Neural cell (in vitro differentiated cells): Measurements from ENCODE around the gene HHATL. TPM values are rescaled to one million over a fixed set of nuclear protein-coding genes. Genes with fewer than 3 reads are reported as not detected.

Source experiments
- H2AFZ ChIP-seq: fragments of 200-600, 300-800 bp; sonication (generic), shearing (Covaris generic); 2 replicates; pipeline ENCODE4 v1.6.0; 2014; ENCODE audit warnings: low read depth, mild to moderate bottlenecking, antibody characterized with exemption, low read length, moderate library complexity
- H3F3A ChIP-seq: fragments of 200-600 bp; shearing (Covaris generic); 2 replicates; pipeline ENCODE4 v1.6.1; 2016; ENCODE audit warnings: mild to moderate bottlenecking, moderate library complexity, mixed read lengths, antibody characterized with exemption, low read length; ENCODE audit not compliant: insufficient read depth, poor library complexity, severe bottlenecking
- H3K27ac ChIP-seq: fragments of 200-600, 300-800 bp; sonication (generic), shearing (Covaris generic); 2 replicates; pipeline ENCODE4 v1.5.1; 2014; ENCODE audit warnings: mild to moderate bottlenecking, low read length, moderate library complexity
- H3K27me3 ChIP-seq: fragments of 300-800, 200-600 bp; sonication (generic), shearing (Covaris generic); 2 replicates; pipeline ENCODE4 v1.6.0; 2014; ENCODE audit warnings: mild to moderate bottlenecking, low read depth, low read length, moderate library complexity; ENCODE audit not compliant: insufficient read depth
- H3K36me3 ChIP-seq: fragments of 300-800, 200-600 bp; sonication (generic), shearing (Covaris generic); 2 replicates; pipeline ENCODE4 v1.5.1; 2014; ENCODE audit warnings: mild to moderate bottlenecking, antibody characterized with exemption, low read length, moderate library complexity; ENCODE audit not compliant: insufficient read depth
- H3K4me2 ChIP-seq: fragments of 300-800, 200-600 bp; sonication (generic), shearing (Covaris generic); 2 replicates; pipeline ENCODE4 v1.6.0; 2014; ENCODE audit warnings: mild to moderate bottlenecking, low read length
- H3K4me3 ChIP-seq: fragments of 300-800, 200-600 bp; sonication (generic), shearing (Covaris generic); 2 replicates; pipeline ENCODE4 v1.5.1; 2014; ENCODE audit warnings: mild to moderate bottlenecking, low read length, moderate library complexity
- H3K79me2 ChIP-seq: fragments of 200-600 bp; shearing (Covaris generic); replicated peaks from 2 replicates; pipeline ENCODE4 v1.6.0; 2014; ENCODE audit warnings: mild to moderate bottlenecking, low read length, moderate library complexity; ENCODE audit not compliant: insufficient read depth
- H3K9ac ChIP-seq: fragments of 300-800, 200-600 bp; sonication (generic), shearing (Covaris generic); 2 replicates; pipeline ENCODE4 v1.6.1; 2016; ENCODE audit warnings: mild to moderate bottlenecking, low read length, mixed read lengths
- H3K9me2 ChIP-seq: fragments of 200-600 bp; shearing (Covaris generic); 2 replicates; pipeline ENCODE4 v1.6.1; 2016; ENCODE audit warnings: mild to moderate bottlenecking, low read length, mixed read lengths; ENCODE audit not compliant: insufficient read depth
- H3K9me3 ChIP-seq: fragments of 200-600, 300-800 bp; sonication (generic), shearing (Covaris generic); 2 replicates; pipeline ENCODE4 v1.6.1; 2016; ENCODE audit warnings: mild to moderate bottlenecking, mixed run types, low read length, moderate library complexity, mixed read lengths
- H4K20me1 ChIP-seq: fragments of 200-600 bp; shearing (Covaris generic); 2 replicates; pipeline ENCODE4 v1.6.1; 2016; ENCODE audit warnings: mild to moderate bottlenecking, mixed run types; ENCODE audit not compliant: insufficient read depth
- CTCF ChIP-seq: fragments of 450-650 bp; IDR thresholded peaks from 2 replicates; pipeline ENCODE4 v1.5.1; 2014; ENCODE audit warnings: antibody characterized with exemption, mild to moderate bottlenecking, moderate library complexity; ENCODE audit not compliant: poor library complexity, severe bottlenecking
- EP300 ChIP-seq: fragments of 450-650 bp; conservative IDR thresholded peaks from 2 replicates; pipeline ENCODE4 v1.6.1; 2014; ENCODE audit warnings: antibody characterized with exemption, mild to moderate bottlenecking, moderate library complexity; ENCODE audit not compliant: poor library complexity, severe bottlenecking
- EZH2 ChIP-seq: fragments of 200-600, 300-800 bp; shearing (Covaris generic), sonication (generic); IDR thresholded peaks from 2 replicates; pipeline ENCODE4 v1.6.1; 2014; ENCODE audit warnings: antibody characterized with exemption, low read length, borderline replicate concordance, mild to moderate bottlenecking; ENCODE audit not compliant: insufficient read depth, poor library complexity, severe bottlenecking
- MXI1 ChIP-seq: fragments of 450-650 bp; conservative IDR thresholded peaks from 2 replicates; pipeline ENCODE4 v1.6.1; 2014; ENCODE audit warnings: antibody characterized with exemption, mild to moderate bottlenecking; ENCODE audit not compliant: poor library complexity, severe bottlenecking
- POLR2AphosphoS5 ChIP-seq: IDR thresholded peaks from 2 replicates; pipeline ENCODE4 v1.6.1; 2012
- RAD21 ChIP-seq: fragments of 450-650 bp; conservative IDR thresholded peaks from 2 replicates; pipeline ENCODE4 v1.6.1; 2014; ENCODE audit warnings: antibody characterized with exemption, mild to moderate bottlenecking, moderate library complexity
- SMC3 ChIP-seq: fragments of 450-650 bp; conservative IDR thresholded peaks from 2 replicates; pipeline ENCODE4 v1.6.1; 2014; ENCODE audit warnings: antibody characterized with exemption, mild to moderate bottlenecking, moderate library complexity; ENCODE audit not compliant: poor library complexity
- TAF1 ChIP-seq: IDR thresholded peaks from 2 replicates; pipeline ENCODE4 v1.6.1; 2012; ENCODE audit warnings: low read depth
- polyA plus RNA-seq: library from polyadenylated mRNA; depleted of rRNA; stranded (reverse); fragments of >200 nt; gene quantifications from 2 replicates; pipeline ENCODE4 v1.2.3, GENCODE V29; 2014
- TF ChIP-seq, protein P1 (sequence below): IDR thresholded peaks from 2 replicates; pipeline ENCODE4 v1.6.1; 2012; ENCODE audit warnings: borderline replicate concordance

Gene HHATL
- polyA plus RNA-seq, 1 donor from 2014 or later: not detected

DNA sequence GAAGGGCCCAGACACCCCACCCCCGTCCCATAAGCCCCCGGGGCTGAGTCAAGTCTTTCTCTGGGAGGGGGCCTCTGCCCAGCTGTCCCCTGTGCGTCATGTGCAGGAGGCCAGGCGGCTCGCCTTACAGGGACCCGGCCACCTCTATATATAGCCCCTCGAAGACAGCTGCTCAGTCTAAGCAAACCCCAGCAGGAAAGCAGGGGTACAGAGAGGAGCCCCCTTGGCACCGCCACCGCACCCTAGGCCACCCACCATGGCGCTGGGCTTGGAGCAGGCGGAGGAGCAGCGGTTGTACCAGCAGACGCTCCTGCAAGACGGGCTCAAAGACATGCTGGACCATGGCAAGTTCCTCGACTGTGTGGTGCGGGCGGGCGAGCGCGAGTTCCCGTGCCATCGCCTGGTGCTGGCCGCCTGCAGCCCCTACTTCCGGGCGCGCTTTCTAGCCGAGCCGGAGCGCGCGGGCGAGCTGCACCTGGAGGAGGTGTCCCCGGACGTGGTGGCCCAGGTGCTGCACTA lies 17.2 kb downstream of the HHATL start, which contains the start of gene KLHL40:
Gene KLHL40 (plus strand): TSS at position 175 of the 519 bp plus-strand sequence. CDS start 82 bp downstream, at position 257.
- no peak within 1 kb of the TSS for H3K4me3 ChIP-seq
- H3K4me2 ChIP-seq: no peak within 1 kb of the TSS
- no peaks in the 10 kb centered on the region for H3F3A ChIP-seq
- no peaks in the 10 kb centered on the region for H4K20me1 ChIP-seq
- no peak within 1 kb of the TSS for H2AFZ ChIP-seq
- no peaks in the 10 kb centered on the region for H3K36me3 ChIP-seq
- TF ChIP-seq, protein P1, sequence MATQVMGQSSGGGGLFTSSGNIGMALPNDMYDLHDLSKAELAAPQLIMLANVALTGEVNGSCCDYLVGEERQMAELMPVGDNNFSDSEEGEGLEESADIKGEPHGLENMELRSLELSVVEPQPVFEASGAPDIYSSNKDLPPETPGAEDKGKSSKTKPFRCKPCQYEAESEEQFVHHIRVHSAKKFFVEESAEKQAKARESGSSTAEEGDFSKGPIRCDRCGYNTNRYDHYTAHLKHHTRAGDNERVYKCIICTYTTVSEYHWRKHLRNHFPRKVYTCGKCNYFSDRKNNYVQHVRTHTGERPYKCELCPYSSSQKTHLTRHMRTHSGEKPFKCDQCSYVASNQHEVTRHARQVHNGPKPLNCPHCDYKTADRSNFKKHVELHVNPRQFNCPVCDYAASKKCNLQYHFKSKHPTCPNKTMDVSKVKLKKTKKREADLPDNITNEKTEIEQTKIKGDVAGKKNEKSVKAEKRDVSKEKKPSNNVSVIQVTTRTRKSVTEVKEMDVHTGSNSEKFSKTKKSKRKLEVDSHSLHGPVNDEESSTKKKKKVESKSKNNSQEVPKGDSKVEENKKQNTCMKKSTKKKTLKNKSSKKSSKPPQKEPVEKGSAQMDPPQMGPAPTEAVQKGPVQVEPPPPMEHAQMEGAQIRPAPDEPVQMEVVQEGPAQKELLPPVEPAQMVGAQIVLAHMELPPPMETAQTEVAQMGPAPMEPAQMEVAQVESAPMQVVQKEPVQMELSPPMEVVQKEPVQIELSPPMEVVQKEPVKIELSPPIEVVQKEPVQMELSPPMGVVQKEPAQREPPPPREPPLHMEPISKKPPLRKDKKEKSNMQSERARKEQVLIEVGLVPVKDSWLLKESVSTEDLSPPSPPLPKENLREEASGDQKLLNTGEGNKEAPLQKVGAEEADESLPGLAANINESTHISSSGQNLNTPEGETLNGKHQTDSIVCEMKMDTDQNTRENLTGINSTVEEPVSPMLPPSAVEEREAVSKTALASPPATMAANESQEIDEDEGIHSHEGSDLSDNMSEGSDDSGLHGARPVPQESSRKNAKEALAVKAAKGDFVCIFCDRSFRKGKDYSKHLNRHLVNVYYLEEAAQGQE: no peak
- no peak for TF ChIP-seq EP300
- H3K79me2 ChIP-seq: no peaks in the 10 kb centered on the region
- H3K27me3 ChIP-seq: no peaks in the 10 kb centered on the region
- H3K9me2 ChIP-seq: no peaks in the 10 kb centered on the region
- no peak within 1 kb of the TSS for H3K9ac ChIP-seq
- no peak within 1 kb of the TSS for H3K27ac ChIP-seq
- H3K9me3 ChIP-seq: no peaks in the 10 kb centered on the region

- no peak overlapping the region for H3K4me2 ChIP-seq
- TF ChIP-seq, protein P1: no peak
- TF ChIP-seq EP300: no peak
- no peak for TF ChIP-seq SMC3
- TF ChIP-seq MXI1: no peak
- no peak for TF ChIP-seq POLR2AphosphoS5
- TF ChIP-seq CTCF: no peak
- no peak for TF ChIP-seq TAF1
- no peak for TF ChIP-seq RAD21
- TF ChIP-seq EZH2: no peak
- no peaks in the 10 kb centered on the region for H3K9me3 ChIP-seq
- no peak overlapping the region for H3K4me3 ChIP-seq
- H3K9me2 ChIP-seq: no peaks in the 10 kb centered on the region
- H3K9ac ChIP-seq: no peak overlapping the region
- no peaks in the 10 kb centered on the region for H3K79me2 ChIP-seq
- no peak overlapping the region for H2AFZ ChIP-seq
- no peaks in the 10 kb centered on the region for H3K36me3 ChIP-seq
- no peaks in the 10 kb centered on the region for H3F3A ChIP-seq
- no peaks in the 10 kb centered on the region for H3K27me3 ChIP-seq
- H4K20me1 ChIP-seq: no peaks in the 10 kb centered on the region
- no peak overlapping the region for H3K27ac ChIP-seq
Observed at GRCh38 chr3:42684632-42685362, 17.8 kb downstream of the HHATL start.
